Activated CD8-positive, alpha-beta memory T cell treated with anti-CD3 and anti-CD28 coated beads for 36 hours (primary cell): ENCODE measurements around the gene SPNS3. TPM values are rescaled to one million over a fixed set of nuclear protein-coding genes. Genes with fewer than 3 reads are reported as not detected.

Experiments
- CTCF ChIA-PET: fragments of 350-600 bp; sonication (Branson Sonifier 250); formaldehyde crosslinking; loops from one replicate; lab custom pipeline; 2021; ENCODE audit warnings: antibody characterized with exemption; lab: Charles Lee
- POLR2A ChIA-PET: fragments of 350-600 bp; sonication (Branson Sonifier 250); formaldehyde crosslinking; loops from one replicate; lab custom pipeline; 2021; ENCODE audit warnings: antibody characterized with exemption; lab: Charles Lee
- total RNA-seq, 2 experiments: library from RNA; stranded (reverse); gene quantifications; one replicate each; pipeline ENCODE4 v1.2.3, GENCODE V29; 2021

The SPNS3 gene
- total RNA-seq, 2 experiments from 2014 or later, result 17.8 to 20.5 TPM

DNA sequence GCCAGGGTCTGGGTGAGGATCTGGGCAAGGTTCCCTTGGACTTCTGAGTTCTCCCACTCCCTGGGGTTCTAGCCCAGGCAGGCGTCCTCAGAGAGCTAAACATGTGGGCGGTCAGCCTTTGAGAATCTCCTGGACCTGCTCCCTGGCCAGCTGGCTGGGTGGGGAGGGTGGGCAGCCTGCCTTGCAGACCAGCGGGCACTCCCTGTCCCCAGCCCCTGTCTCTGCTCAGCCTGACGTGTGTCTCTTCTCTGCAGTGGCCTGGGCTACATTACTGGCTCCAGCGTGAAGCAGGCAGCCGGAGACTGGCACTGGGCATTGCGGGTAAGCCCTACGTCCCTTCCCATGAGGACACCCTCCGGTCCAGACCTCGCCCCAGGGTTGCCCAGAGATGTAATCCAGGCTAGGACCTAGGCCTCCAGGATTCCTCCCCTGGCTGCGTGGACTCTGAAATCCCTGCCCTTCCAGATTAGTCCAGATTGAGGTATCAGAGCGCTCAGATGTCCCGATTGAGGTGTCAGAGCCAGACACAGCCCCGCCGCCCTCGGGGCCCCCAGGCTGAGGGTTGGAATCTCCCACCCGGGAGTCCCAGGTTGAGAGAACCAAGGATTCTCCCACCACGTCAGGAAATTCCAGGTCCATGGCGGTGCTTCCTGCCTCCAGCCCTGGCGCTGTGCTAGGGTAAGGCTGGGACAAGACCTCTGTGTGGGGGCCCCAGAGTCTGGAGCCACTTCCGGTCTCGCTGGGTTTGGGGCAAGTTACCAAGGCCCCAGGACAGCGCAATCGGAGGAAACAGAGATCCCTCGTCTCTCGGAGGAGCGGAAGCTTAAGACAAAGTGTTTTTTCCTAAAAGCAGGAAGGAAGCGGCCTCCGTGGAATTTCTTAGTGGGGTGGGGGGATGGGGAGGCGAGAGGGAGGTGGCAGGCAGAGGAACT lies 97.3 kb downstream of the SPNS3 start:
- POLR2A ChIA-PET, result no interaction called here
- CTCF ChIA-PET, result no interaction called here

DNA sequence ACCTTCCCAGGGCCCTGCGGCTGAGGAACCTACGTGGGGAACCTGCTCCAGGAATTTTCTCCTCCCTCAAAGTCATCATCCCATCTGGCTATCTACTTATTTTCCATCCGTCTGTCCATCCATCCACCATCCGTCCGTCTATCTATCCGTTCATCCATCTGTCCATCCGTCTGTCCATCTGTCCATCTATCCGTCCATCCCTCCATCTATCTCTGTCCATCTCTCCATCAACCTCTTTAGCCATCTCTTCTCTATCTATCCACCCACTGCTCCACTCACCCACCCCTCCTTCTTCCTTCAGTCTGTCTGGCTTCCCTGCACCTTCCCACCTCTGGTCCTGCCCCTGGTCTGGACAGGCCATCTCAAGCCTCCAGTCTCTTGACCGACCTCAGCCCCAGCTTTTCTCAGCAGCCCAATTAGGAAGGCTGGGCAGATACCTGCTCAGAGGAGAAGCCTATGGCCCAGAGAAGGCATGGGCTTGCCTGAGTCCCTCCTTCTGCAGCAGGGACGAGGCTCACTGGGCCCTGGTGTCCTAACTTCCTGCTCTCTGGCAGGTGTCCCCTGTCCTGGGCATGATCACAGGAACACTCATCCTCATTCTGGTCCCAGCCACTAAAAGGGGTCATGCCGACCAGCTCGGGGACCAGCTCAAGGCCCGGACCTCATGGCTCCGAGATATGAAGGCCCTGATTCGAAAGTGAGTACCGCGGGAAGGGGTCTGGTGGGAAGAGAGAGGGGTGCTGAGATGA lies 98.4 kb downstream of the SPNS3 start:
- ChIA-PET POLR2A (no interaction called here), CTCF (no interaction called here)

DNA sequence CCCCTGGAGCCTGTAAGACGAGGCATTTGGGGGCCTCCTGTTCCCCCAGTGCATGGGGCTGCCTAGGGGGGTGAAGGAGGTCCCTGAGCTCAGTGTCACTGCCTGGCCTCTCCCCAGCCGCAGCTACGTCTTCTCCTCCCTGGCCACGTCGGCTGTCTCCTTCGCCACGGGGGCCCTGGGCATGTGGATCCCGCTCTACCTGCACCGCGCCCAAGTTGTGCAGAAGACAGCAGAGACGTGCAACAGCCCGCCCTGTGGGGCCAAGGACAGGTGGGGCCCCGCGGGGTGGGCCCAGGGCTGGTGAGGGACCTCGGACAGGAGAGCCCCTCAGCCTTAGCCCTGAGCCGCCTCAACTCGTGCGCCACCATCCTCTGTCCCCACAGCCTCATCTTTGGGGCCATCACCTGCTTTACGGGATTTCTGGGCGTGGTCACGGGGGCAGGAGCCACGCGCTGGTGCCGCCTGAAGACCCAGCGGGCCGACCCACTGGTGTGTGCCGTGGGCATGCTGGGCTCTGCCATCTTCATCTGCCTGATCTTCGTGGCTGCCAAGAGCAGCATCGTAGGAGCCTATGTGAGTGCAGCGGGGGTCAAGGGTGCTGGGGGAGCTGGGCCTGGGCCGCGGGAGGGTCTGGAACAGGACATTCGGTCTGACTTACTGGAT lies 99.3 kb downstream of the SPNS3 start:
- POLR2A ChIA-PET, result no interaction called here
- CTCF ChIA-PET, result no interaction called here

DNA sequence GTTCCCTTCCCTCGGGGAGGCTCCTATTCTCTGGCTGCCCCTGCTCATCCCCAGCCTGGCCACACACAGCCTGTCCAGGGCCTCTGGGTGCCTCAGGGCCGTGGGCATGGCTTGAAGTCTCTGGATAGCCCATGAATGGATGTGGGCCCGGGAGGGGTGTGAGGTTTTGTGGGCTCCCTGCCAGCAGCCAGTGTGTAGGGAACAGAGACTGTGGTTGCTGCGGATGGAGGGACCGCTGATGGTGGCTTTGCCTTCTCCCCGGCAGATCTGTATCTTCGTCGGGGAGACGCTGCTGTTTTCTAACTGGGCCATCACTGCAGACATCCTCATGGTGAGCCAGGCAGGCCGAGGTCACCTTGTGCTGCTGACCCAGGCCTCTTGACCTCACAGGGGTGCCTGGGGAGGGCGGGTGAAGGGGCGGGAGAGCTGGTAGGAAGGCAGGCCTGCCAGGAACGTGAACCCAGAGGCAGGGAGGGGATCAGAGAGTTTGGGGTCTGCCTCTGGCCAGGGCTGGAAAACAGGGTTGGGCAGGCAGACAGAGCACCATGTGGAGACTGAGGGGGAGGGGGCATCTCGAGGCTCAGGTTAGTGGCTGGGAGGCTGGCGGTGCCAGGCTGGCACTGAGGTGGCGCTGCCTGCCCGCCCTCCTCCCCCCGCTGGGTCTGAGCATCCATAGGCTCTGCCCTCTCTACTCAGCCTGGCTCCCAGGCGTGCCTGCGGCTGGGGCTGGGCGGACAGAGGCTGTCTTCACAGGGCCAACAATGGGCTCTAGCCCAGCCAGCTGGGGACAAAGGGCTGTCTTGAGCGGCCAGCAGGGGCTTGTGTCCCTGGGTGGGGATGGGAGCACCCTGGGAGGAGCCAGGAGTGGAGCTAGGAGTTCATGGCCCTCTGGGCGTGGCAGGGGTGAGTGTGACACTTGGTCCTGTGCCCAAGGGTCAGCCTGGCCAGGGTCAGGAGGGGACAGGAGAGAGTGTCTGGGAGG lies 100.1 kb downstream of the SPNS3 start:
- ChIA-PET POLR2A (no interaction called here), CTCF (no interaction called here)

DNA sequence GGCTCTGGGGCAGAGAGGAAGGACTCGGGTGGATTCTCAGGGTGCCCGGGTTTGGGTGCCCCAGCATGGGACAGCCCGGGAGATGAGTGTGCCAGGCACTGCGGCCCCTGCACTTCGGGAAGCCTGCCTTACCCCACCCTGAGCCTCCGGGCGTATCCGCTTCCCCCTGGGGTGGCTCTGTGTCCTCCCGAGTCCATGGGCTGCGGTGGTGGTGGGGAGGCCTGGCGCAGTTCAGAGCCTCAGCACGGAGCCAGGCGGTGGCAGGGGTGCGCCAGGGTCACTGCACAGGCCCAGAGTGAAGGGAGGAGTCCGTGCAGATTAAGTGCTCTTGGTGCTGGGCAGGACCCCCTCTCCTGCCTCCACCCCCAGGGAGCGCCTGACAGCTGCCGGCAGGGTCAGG lies 100.8 kb downstream of the SPNS3 start:
- ChIA-PET POLR2A (no interaction called here), CTCF (no interaction called here)

DNA sequence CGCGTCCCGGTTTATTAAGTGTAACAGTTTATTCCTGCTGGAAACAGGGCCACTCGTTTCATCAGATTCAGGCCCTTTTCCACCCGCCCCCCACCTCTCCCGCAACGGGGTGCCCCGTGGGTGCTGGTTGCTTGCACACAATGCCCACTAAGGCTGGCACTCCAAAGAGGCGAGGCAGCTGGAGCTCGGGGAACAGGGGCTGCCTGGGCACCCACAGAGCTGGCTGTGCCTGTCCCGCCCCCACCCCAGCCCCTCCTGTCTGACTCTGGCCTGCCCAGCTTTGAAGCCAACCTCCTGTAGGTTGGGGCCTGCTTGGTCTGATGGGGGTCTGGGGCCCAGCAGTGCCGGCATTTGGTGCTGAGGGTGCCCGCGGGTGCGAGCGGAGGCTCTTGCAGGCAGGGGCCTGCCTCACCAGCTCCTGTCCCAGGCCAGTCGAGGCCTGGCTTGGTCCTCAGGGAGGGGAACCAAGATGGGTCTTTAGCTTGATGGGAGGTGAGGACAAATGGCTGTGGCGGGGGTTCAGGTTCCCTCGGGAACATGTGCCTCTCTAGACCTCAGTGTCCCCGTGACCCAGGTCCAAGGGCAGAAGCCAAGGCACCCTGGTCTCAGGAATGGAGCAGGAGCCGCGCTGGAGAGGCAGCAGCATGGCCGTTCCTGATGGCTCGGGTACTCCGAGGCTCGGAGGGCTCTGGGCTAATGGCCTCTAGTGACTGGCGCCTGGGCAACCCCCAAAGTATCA lies 101.4 kb downstream of the SPNS3 start:
- POLR2A ChIA-PET, result no interaction called here
- CTCF ChIA-PET, result no interaction called here

DNA sequence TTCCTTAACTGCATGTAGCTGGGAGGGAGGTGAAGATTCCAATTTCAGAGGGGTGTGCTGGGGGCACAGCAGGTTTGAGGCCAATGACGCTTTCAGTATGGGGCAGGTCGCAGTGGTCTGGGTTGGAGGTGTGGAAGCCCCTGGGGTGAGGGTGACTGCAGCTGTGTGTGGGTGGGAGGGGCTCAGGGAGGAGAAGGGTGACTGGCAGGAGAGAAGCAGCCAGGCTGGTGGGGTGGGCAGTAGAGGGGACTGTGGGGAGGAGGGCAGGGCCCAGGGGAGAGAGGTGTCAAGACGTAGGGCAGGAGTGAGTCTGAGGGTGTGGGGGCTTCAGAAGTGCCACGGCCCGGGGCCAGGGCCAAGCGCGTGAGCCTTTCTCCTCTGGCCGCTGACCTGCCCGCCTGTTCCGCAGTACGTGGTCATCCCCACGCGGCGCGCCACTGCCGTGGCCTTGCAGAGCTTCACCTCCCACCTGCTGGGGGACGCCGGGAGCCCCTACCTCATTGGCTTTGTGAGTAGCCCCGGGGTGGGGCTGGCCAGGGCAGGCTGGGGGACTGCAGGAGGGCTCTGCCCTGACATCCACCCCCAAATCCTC lies 102.0 kb downstream of the SPNS3 start:
- ChIA-PET CTCF (no interaction called here), POLR2A (no interaction called here)

DNA sequence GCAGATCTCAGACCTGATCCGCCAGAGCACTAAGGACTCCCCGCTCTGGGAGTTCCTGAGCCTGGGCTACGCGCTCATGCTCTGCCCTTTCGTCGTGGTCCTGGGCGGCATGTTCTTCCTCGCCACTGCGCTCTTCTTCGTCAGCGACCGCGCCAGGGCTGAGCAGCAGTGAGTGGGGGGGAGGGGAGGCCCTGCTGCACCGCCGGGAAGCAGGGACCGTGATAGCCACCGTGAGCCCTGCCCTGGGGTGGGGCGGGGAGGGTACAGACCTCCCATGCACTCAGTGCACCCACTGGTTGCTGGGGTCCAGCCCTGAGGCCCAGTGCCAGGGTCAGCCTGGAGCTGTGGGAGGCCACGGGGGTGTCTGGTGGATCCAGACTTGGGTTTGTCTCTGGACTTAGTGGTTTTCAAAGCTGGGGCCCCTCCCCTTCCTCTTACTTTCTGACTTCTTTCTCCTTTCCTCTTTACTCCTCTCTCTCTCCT lies 102.6 kb downstream of the SPNS3 start:
- CTCF ChIA-PET, result no interaction called here
- POLR2A ChIA-PET, result no interaction called here

DNA sequence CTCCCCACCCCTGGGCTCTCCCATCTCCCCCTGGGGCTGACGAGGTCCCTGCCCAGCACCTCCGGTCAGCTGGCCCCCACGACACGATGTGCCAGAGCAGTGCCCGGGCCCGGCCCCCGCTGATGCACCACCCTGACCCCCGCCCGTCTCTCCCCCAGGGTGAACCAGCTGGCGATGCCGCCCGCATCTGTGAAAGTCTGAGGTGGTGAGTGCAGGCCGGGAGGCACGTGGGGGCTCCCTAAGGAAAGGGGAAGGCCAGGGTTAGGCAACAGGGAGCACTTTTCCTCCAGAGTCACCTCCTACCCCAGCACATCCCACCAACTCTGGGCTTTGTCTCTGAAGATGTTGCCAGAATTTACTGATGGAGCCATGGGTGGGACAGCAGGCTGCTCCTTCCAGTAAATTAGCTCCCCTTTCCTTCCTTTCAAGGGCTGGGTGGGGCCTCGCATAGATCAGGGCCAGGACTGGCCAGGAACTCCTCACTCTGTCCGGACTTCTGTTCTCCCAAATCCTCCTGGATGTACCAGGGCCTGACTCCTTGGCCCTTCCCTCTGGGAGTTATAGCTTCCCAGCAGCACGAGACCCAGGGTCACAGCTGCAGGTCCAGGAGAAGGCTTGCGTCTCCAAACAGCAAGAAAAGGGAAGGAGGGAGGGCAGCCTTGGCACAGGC lies 103.1 kb downstream of the SPNS3 start:
- CTCF ChIA-PET, result no interaction called here
- POLR2A ChIA-PET, result interaction anchor here (1.3 kb wide), 1 partner anchor 12 kb away, joined by 7 read pairs; no protein-coding TSS in a partner anchor

Other genes starting within 250 kb of the SPNS3 start
- 10 to 100 TPM; 35.4 to 36.6 TPM for gene ANKFY1, start 170.0 kb upstream of the SPNS3 start, total RNA-seq
- 10 to 100 TPM; 64.1 to 69.5 TPM for gene UBE2G1, start 67.3 kb upstream of the SPNS3 start, total RNA-seq
- gene SPNS2, start 64.9 kb downstream of the SPNS3 start, total RNA-seq, result under 1 TPM; 0.42 to 0.61 TPM
- 100 to 1,000 TPM; 154 to 157 TPM for gene MYBBP1A, start 121.4 kb downstream of the SPNS3 start, total RNA-seq
- not detected for gene GGT6, start 126.6 kb downstream of the SPNS3 start, total RNA-seq
- not detected for gene SMTNL2, start 150.6 kb downstream of the SPNS3 start, total RNA-seq
- gene ALOX15, start 207.7 kb downstream of the SPNS3 start, total RNA-seq, result not detected